ENCODE results near the gene UBE3D. TPM values are rescaled to one million over a fixed set of nuclear protein-coding genes. Genes with fewer than 3 reads are reported as not detected.

Gene UBE3D
- total and polyA plus RNA-seq, 2 of the 8 experiments (the other 6 are each of a cell fraction or from before 2014, with no cell fraction given): 5.7 to 16.3 TPM

DNA sequence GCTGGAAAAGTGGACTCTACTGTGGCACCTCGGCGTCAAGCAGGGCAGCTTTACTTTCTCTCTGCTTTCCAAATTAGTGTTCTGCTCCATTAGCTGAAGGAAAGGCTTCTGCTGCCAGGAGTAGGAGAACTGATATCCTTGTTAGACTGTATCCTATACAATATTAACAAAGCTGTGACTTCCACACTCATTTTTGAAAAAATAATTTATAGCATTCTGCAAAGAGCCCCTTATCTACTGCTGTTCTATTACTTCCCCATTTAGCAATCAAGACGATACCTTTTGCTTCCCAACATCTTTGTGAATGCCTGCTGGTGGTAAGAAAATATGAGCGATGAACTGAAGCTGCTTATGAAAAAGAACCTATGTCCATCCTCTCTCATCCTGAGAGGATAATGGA is 151.1 kb downstream of the UBE3D start:
- Histone ChIP-seq H4K20me1 (replicated peaks in 1 of 2; ENCODE audit: control insufficient read depth in 1 of 2, insufficient read depth in 2 of 2, low read length in 2 of 2) (no peaks in the 10 kb centered on the region), H3K4ac (replicated peaks; ENCODE audit: insufficient read length, low read depth, low read length) (no peak overlapping the region), H4K5ac (ENCODE audit: insufficient read length, low read depth, low read length) (no peak overlapping the region), H3K23me2 (ENCODE audit: low read depth, low read length) (no peaks in the 10 kb centered on the region; the same call in 1 of the 2 replicates), H2BK20ac (ENCODE audit: low read length) (no peak overlapping the region), H3K36me3 (ENCODE audit: control insufficient read depth in 2 of 4, insufficient read depth in 4 of 4, low read length in 3 of 4) (peaks cover 0 to under 1% (median 0%) of the 10 kb centered on the region in 4 experiments; a peak in 2 of 8 replicates), H2BK5ac (ENCODE audit: low read depth, low read length) (no peak overlapping the region), H3K27ac (ENCODE audit: low read depth, low read length) (no peak overlapping the region), H3K79me1 (ENCODE audit: low read depth, low read length) (no peaks in the 10 kb centered on the region), H2BK15ac (ENCODE audit: low read length) (no peak overlapping the region), H3K14ac (ENCODE audit: insufficient read length) (no peak overlapping the region), H3K9ac (replicated peaks in 1 of 4; ENCODE audit: extremely low read depth in 1 of 4, low read depth in 3 of 4, low read length in 3 of 4) (no peak overlapping the region), H3K79me2 (ENCODE audit: control insufficient read depth in 1 of 2, insufficient read depth in 2 of 2, low read length in 2 of 2) (no peaks in the 10 kb centered on the region), H3K4me1 (replicated peaks in 1 of 4; ENCODE audit: control insufficient read depth in 3 of 4, insufficient read depth in 4 of 4, low read length in 3 of 4) (0 out of 7 replicates have a peak, but pooled peaks cover 0 to 1% (median 0%) of the 10 kb centered on the region in 4 experiments), H4K8ac (ENCODE audit: extremely low read depth, insufficient read depth, low read length) (no peak overlapping the region), H3K56ac (replicated peaks; ENCODE audit: insufficient read length, low read depth, low read length) (no peak overlapping the region), H2BK120ac (replicated peaks; ENCODE audit: low read depth, low read length) (no peak overlapping the region), H3K4me3 (ENCODE audit: extremely low read depth in 1 of 4, insufficient read depth in 2 of 4, low read depth in 3 of 4, low read length in 4 of 4) (no peak overlapping the region), H3K27me3 (replicated peaks in 1 of 4; ENCODE audit: control insufficient read depth in 3 of 4, extremely low read depth in 1 of 4, insufficient read depth in 3 of 4, low read length in 3 of 4) (no peaks in the 10 kb centered on the region), H2AK5ac (ENCODE audit: low read depth, low read length) (no peak overlapping the region), H4K91ac (replicated peaks; ENCODE audit: insufficient read length, low read length) (no peak overlapping the region), H2BK12ac (ENCODE audit: low read depth, low read length) (no peak overlapping the region), H3K9me3 (ENCODE audit: insufficient read depth in 2 of 2, low read depth in 1 of 2, low read length in 1 of 2) (peaks cover under 1 to 6% of the 10 kb centered on the region in 2 experiments; a peak in 1 of 4 replicates), H3K4me2 (ENCODE audit: insufficient read depth in 1 of 2, low read depth in 2 of 2, low read length in 2 of 2) (no peak overlapping the region), H3K23ac (ENCODE audit: insufficient read length) (no peak overlapping the region), H2AFZ (ENCODE audit: low read length) (no peak overlapping the region), H3K18ac (ENCODE audit: extremely low read depth, low read length) (no peak overlapping the region)
- DNase-seq (ENCODE audit: low read depth in 1 of 2, low spot score in 2 of 2) (no peak), FAIRE-seq (no peak)
- ChIA-PET POLR2A (ENCODE audit: partially characterized antibody) (no interaction called here), CTCF (ENCODE audit: partially characterized antibody) (interaction anchor here (0.5 to 2.1 kb wide), 2 partner anchors 12 to 99 kb away, joined by 3 to 4 read pairs; no protein-coding TSS in a partner anchor)
- WGBS, 2 experiments (ENCODE audit: extremely low coverage in 1 of 2, insufficient coverage in 1 of 2, insufficient read length in 1 of 2, insufficient replicate concordance in 2 of 2, low coverage in 1 of 2, low lambda C conversion rate in 2 of 2, missing lambda C conversion rate in 1 of 2): 92% methylated on average over 4 of the region's 4 CpGs; no CpG with 5 or more reads in 1 of the 2 experiments
- TF ChIP-seq, protein P1, sequence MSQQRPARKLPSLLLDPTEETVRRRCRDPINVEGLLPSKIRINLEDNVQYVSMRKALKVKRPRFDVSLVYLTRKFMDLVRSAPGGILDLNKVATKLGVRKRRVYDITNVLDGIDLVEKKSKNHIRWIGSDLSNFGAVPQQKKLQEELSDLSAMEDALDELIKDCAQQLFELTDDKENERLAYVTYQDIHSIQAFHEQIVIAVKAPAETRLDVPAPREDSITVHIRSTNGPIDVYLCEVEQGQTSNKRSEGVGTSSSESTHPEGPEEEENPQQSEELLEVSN (IDR thresholded peaks at IDR 0.05): no peak
- TF ChIP-seq PHF8 (conservative IDR thresholded peaks at IDR 0.05; ENCODE audit: low read depth, low read length): no peak
- TF ChIP-seq RAD21 (IDR thresholded peaks at IDR 0.05 in 1 of 2, conservative IDR thresholded peaks at IDR 0.05 in 1 of 2; ENCODE audit: low read depth in 2 of 2, low read length in 2 of 2): no peak
- TF ChIP-seq POLR2A (IDR thresholded peaks at IDR 0.05; ENCODE audit: control extremely low read depth in 1 of 2, low read depth in 2 of 2, low read length in 2 of 2): no peak
- TF ChIP-seq KDM5A (IDR thresholded peaks at IDR 0.05; ENCODE audit: low read length): no peak
- no peak for TF ChIP-seq CHD2 (IDR thresholded peaks at IDR 0.05; ENCODE audit: low read length)
- no peak for TF ChIP-seq SAP30 (IDR thresholded peaks at IDR 0.05; ENCODE audit: insufficient read depth, insufficient replicate concordance, low read length)
- no peak for TF ChIP-seq BCL11A (IDR thresholded peaks at IDR 0.05; ENCODE audit: low read depth in 2 of 2, low read length in 2 of 2)
- TF ChIP-seq TAF1 (IDR thresholded peaks at IDR 0.05; ENCODE audit: low read depth, low read length): no peak
- TF ChIP-seq EGR1 (IDR thresholded peaks at IDR 0.05; ENCODE audit: borderline replicate concordance, low read depth, low read length): no peak
- TF ChIP-seq TCF12 (IDR thresholded peaks at IDR 0.05; ENCODE audit: low read depth, low read length): no peak
- TF ChIP-seq TBP (IDR thresholded peaks at IDR 0.05; ENCODE audit: low read depth, low read length): no peak

All from H1 (cell line).